Left hindlimb (tissue), 1 donor: ENCODE measurements around the gene DRICH1.
"Not testable (repeated sequence)": the region's sequence is repeated elsewhere in the genome, so short reads cannot be mapped to it uniquely, and the experiment has no call there.

Experiments used
- DNase-seq: peaks from one replicate; pipeline ENCODE4 v3.0.0-alpha.2; 2018

The DRICH1 gene

DNA sequence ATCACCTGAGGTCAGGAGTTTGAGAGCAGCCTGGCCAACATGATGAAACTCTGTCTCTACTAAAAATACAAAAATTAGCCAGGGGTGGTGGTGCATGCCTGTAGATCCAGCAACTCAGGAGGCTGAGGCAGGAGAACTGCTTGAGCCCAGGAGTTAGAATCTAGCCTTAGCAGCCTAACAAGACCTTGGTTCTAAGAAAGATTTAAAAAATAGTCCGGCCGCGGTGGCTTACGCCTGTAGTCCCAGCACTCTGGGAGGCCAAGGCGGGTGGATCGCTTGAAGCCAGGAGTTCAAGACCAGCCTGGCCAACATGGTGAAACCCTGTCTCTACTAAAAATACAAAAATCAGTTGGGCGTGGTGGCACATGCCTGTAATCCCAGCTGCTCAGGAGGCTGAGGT is 14.4 kb upstream of the DRICH1 start:
- not testable (repeated sequence) for DNase-seq

DNA sequence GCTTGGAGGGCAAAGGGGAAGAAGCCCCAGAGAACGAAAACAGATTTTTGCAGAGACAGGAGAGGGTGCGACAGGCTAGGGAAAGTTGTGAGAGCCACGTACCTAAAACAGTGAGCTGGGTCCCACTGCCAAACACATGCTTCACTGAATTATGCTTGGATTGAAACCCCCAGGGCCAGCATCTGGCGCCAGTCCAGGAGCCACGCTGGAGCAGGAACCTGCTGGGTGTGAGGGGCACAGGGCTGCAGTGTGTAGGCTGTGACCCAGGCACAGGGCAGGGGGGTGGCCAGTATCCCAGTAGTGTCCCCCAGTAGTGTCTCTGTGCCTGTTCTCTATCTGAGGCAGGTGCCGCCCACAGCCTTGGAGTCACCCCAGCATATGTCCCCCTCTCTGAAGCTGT is 8.1 kb upstream of the DRICH1 start:
- DNase-seq, result not testable (repeated sequence)

DNA sequence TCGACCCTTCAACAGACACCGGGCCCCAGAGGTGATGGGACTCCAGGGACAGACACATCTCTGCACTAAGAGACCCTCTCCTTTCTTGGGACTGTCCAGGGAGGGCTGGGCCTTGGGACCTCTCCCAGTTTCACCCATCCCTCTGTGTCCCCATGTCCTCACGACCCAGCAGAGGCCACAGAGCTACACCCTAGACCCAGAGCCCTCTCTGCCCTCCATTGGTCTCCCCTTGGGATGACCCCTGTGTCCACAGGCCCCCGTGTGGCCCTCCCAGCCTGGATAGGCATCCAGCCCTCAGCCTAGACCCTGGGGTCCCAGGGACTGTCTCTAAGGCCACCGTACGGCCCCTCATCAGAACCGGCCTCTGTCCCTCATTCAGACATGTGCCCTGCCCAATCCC is 7.5 kb upstream of the DRICH1 start:
- no peak for DNase-seq

DNA sequence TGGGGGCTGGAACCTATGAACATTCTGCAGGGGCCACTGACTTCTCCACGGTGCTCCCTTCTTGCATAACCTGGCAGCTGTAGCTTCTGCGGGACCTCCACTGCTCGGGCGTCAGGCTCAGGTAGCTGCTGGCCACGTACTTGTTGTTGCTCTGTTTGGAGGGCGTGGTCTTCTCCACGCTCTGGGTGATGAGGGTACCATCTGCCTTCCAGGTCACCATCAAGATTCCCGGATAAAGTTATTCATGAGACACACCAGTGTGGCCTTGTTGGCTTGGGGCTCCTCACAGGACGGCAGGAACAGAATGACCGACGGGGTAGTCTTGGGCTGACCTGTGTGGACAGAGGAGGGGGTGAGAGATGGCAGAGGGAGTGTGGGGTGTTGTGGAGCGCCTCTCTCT is 6.5 kb upstream of the DRICH1 start:
- no peak for DNase-seq

DNA sequence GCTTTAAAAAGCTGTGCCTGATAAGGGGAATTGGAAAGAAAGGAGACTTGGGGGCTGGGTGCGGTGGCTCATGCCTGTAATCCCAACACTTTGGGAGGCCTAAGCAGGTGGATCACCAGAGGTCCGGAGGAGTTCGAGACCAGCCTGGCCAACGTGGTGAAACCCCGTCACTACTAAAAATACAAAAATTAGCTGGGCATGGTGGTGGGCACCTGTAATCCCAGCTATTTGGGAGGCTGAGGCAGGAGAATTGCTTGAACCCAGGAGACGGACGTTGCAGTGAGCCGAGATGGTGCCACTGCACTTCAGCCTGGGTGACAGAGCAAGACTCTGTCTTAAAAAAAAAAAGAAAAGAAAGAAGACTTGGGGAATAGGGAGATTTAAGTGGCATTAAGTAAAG is 3.2 kb upstream of the DRICH1 start:
- not testable (repeated sequence) for DNase-seq

DNA sequence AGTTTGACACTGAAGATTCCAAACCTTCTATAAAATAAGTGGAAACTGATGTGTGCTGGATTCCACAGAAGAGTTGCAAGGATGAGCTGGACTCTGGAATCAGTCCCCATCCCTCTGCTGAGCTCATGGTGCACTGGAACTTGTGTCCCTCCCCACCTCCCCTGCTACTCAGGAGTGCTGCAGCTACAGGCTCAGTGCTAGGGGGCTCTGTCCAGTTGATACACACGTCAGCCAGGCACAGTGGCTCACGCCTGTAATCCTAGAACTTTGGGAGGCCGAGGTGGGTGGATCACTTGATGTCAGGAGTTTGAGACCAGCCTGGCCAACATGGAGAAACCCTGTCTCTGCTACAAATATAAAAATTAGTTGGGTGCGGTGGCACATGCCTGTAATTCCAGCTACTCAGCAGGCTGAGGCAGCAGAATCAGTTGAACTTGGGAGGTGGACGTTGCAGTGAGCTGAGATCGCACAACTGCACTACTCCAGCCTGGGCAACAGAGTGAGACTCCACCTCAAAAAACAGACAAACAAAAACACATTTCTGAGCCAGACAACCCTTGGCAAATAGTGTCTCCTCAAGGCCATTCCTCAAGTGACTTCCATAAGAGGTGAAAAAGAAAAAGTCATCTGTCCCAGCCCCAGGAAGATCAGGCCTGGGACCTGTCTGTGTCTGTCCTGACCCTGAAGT is 3.9 kb downstream of the DRICH1 start:
- DNase-seq, result not testable (repeated sequence)

DNA sequence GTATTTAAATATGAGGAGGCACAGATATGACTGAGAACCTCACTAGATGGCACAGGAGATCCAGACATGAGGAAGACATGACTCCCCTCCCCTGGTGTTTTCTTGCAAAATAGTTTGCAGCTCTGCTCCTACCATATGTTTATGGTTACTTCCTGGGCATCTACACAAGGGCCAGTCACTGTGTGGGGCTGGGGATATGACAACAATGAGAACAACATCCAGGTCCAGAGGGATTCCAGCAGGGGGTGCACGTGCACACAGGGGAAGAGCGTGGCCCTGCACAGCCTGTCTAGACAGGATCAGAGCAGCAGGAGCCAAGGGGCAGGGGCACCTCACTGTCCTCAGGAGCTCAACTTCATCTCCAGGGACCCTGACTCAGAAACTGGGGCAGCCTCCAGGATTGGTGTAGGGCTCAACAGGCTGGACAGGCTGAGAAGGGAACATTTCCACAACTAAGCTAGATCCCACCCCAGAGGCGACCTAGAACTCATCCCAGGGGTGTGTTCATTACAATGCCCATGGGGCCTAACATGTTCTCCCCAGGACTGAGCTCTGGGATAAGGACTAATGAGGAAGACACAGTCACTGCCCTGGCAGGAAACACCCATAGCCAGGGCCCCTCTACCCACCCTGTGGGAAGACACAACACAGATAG is 4.6 kb downstream of the DRICH1 start:
- not testable (repeated sequence) for DNase-seq

DNA sequence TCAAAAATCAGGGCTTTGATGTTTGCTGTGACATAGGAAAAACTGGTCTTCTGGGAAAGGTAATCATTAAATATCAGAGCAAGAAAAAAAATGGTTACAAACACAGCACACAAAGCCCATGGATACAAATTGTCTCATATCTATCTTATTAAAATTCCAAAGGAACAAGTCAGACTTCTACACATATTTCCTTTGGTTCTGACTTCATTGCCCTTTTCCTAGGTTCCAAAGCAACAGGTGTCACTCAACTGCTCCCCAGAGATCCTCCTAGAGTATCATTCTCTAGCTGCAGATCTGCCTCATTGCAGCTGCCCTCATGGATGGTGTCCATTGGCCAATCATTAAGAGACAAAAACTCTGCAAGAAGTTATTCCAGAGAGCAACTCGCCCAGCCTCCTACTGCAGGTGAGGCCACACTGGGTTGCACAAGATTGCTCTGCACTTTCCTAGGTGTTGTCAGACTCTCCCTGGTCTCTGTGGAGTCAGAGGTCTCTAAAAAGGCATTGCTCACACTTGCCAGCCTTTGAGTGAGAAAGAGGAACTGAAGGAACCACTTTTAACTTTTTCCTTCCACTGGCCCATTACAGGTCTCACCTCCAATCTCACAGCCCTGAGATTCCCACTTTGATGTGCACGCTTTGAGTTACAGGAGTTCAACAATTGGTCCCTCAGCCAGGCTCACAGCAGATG is 5.7 kb downstream of the DRICH1 start:
- DNase-seq, result no peak

DNA sequence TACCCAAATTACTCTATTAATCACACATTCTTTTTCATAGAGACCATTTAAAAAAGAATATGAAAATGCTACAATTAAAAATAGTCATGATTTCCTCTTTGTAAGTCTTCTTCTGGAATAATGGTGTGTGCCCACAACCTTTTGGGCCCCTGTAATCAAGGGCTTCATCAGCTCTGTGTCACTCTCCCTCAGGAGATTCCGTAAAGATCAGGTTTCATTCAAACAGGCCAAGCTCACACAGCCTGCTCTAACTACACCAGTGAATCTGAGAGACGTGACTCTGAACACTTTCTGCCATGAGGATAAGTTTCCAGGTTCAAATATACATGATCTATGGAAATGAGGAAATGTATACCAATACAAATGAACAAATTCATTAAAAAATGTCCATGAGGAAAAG is 9.5 kb downstream of the DRICH1 start:
- no peak for DNase-seq

DNA sequence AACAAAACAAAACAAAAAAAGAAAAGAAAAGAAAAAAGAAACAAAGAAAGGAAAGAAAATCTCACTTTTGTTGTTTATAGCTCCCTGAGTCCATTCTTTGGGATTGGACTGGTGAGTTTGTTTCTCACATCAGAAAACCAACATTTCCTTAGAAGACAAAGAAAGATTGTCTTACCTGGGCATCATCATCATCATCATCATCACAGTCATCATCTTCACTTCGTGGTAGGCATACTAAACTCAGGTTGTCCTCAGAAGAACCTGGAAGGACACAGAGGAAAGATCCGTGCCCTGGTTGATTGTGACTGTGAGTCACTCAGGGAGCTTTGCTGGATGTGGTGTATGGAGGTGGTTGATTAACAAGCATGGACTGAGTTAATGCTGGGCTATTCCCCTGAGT is 10.2 kb downstream of the DRICH1 start:
- not testable (repeated sequence) for DNase-seq

DNA sequence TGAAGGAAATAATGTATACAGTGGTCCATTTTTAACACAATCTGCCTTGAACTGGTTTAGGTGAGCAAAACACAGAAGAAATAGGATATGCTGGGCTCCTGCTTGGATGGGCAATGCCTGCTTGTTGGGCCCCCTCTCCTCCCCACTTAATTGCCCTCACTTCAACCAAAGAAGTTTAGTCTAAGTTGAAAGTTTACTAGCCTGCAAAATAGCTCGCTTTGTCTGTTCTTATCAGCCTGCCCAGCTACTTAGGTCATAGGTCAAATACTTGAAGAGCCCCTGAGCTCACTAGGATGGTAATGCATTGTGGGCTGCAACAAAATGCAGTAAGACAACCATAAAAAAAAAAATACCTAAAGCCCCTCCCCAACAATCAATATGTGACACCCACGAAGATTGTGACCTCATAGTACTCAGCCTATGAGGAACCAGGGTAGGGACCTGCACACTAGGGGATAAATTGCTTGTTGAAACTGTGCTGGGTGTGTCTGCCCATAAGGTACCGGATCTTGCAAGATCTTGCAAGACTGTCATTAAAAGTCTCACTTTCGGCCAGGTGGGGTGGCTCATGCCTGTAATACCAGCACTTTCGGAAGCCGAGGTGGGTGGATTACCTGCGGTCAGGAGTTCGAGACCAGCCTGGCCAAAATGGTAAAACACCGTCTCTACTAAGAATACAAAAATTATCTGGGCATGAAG is 10.9 kb downstream of the DRICH1 start:
- DNase-seq, result no peak

DNA sequence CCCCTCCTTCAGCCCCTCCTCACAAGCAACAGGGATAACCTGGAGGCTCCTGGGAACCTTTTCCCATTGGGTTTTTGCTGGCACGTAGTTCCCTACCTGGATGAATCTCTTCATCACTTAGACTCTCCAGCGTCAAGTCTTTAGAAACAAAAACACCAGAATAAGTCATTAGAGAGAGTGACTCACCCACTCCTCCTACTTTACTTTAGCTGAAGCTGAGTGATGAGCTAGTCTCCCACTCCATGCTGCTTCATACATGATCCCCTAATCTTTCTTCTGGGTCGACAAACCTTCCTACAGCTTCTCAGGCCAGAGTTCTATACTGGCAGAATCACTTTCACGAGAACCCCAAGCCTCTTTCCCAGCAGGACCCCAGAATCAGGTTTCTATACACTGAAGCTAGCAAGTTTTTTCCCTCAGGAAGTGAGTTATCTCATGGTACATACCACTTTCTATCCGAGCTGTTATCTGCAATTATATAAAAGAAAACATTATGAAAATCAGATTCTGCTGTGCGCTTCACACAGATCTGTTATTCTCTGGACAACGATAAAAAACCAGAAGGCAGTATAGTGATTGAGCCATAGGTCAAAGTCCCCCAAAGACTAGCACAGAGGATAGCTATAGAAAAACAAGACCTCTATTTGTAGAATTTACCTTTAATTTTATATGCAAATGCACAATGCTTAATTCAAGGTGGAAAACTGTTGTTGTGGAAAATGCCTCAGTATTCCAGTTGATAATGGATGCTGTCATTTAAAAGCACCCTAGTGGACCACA is 18.7 kb downstream of the DRICH1 start:
- no peak for DNase-seq

DNA sequence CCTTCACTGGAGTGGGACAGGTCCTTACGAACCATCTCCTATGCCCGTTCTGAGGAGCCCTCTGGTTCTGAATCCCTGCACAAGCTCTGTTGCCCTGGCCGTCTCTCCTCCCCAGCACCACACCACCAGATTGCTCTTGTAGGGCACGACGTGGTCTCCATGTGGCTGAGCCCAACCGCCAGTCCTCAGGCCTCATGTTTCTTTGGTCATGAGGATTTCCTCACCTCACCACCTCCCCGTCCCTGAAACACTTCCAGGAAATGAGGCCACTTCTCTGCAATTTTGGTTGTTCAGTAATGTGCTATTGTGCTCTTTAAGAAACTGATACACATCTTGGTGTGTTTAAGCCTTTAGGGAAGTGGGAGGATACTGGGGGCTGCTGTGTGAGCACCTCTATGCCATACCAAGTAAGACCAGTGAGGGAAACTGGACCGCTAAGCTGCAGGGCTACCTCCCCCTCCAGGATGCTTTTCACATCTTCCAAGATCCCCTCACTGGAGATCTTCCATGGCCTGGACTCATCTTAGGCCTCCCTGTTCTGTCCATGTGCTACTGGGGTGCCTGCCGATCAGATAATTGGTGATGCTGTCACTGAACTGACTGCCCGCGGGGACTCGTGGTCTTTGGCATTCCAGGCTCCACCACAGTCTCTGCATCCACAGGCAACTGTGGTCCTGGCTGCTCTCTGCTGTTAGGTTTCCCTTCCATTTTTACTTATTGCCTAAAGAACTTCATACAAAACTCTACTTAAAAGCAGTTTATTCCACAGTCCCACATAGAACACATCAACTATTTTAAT is 21.9 kb downstream of the DRICH1 start:
- DNase-seq, result no peak

DNA sequence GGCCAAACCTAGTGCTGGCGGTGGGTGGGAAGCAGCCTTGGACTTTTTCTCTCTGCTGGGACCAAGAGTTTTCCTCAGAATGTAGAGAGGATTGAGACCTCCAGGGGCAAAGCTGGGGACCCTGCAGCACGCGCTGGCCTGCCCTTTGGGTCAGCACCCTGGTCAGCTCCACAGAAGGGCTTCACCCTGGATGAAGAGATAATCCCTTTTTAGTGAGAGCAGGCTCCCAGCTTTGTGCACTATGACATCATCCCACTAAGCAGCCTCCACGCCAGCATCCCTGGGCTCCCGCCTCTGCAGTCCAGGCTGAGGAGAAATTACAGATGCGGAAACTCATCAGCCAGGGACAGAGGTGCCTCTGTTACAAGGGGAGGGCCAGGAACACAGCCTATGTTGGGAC is 23.5 kb downstream of the DRICH1 start:
- DNase-seq, result no peak

DNA sequence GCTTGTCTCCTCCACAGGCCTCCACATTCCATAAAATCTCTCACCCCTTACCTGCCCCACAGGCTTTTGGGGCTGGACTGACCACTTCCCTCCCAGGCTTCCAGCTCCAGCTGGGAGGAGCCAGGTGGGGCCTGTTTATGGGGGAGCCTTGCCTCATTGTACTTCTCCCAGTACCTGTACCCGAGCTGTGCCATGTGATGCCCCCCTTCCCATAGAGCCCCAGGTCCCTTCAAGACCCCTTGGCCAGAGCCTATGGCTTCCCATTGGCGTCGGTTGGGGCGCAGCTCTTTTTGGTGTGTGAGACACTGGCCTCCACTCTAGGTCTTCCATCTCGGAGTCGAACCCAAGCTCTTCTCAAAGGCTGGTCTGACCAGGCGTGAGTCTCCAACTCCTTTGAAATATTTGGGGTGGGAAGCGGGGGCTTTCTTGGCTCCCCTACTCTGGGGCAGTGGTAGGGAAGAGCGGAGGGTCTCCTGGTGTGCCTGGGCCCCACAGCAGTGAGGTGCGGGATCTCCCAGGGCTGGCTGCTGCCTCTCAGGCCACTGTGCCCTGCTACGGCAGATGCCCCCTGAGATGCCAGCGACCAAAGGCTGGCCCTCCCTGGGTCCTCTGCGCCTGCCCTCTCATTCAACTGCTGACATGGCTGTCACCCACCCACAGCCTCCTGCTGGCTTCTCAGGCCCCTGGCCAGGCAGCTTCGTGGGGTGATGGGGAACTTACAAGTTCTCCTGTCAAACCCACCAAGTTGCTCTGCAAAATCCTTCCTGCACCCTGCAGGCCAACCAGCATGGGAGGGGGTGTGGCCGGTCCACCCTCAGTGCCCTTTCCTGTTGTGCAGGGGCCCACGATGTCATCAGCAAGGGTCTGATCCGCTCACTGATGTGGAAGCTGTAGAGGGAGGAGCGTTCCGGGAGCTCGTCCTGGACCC is 25.7 kb downstream of the DRICH1 start:
- DNase-seq, result no peak

DNA sequence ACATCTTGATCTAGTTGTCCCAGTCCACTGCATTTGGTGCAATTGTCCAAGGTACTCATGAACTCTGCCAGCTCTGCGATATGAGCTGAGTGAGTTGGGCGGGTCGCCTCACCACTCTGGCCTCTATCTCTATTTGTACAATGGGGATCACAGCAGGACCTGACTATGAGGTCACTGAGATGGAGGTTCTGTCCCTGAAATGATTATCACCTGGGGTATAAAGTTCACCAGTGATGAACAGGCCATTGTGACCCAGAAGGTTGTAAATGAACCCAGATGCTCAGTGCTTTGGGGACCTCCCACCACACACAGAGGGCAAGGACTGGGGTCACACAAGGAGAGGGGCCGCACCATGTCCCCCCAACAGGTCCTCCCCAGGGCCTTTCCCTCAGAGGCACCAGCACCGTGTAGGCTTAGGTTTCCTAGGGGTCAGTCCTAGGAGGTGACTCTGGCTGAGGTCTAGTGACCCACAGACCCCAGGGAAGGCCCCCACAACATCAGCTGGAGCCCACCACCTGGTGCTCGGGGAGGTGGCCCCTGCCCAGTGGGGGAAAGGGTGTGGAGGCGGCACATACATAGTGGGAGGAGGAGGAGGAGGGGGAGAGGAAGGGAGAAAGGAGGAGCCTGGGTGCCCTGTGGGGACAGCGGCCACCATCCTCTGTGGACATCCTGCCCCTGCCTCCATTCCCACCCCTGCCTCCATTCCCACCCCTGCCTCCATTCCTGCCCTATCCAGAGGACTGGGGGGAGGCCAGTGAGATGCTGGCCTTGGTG is 27.0 kb downstream of the DRICH1 start:
- DNase-seq, result no peak

DNA sequence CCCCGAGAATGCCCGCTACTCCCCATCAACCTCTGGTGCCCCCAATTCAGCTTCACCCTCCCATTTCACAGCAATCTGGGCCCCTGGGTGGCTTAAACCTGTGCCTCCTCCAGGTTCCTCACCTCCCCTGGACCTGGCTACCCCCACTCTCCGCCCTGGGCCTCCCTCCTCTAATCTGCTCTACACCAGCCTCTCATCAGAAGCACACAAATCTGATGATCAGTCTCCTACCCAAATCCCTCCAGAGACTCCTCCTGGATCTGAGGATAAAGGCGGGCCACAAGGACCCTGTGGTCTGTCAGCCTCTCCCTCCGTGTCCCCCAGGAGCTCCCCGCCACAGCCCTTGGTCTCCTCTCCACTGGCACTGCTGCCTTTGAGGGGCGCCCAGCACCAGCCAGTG is 28.9 kb downstream of the DRICH1 start:
- no peak for DNase-seq

DNA sequence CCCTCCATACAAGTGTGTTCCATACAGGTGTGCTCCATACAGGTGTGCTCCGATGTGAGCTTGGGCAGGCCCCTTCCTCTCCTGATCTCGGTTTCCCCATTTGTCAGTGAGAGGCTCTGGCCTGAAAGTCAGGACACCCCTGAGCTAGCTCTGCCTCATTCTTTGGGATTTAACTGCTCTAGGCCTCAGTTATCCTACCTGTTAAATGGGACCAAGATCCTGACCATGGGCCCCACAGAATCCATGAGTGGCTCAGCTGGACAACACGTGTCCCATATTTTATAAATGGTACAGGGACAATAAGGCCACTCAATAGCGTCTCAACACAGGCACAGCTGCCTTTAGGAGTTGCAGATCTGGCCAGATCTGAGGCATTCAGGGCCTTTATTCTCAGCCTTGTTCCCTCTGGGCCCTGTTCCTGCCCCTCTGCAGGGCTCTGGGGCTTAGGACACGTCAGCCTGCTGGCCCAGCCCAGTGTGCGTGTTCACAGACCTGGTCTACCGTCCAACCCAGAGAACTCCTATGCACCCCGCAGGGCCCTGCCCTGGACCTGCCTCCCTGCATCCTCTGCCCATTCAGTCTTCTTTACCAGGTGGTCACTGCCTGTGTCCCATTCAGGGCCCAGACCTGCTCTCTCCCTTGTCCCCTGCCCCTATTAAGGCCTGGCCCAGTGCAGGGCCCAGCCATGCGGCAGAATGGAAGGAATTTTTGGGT is 33.2 kb downstream of the DRICH1 start:
- no peak for DNase-seq

DNA sequence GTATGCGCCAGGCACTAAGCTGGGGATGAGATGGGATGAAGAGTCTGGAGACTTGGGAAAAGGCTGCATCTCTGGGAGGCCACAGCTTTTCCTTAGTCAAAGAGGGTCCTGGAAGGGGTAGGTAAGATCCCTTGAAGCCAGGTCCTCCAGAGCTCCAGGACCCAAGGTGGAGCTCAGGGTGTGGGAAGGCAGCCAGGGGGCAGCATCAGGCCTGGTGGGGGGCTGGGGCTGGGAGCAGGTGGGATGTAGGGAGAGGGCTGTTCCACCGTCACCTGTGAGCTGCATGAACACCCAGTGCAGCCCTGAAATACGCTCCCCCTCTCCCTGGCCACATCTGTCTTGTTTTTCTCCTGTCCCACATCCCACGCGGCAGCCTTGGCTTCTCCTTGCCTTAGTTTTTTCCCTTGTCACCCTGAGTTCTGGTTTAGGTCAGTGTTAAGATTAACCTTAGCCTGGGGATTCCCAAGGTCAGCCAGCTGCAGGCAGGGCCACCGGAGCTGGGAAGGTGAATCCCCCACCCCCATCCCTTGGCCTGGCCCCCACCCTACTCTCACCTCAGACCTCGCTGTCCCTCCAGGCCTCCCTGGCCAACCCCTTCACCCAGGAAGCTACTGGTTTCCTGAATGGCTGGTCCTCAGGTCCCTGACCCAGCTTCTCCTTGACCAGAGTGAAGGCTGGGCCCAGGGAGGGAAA is 34.4 kb downstream of the DRICH1 start:
- not testable (repeated sequence) for DNase-seq
